SU-DHL-6 (cell line): ENCODE results near the gene FGF16.

Experiments used
- H2AFZ ChIP-seq: fragments of 200-600 bp; sonication (generic); 2 replicates; pipeline ENCODE4 v1.6.1; 2014; ENCODE audit warnings: low read depth, mild to moderate bottlenecking, moderate library complexity, mixed read lengths, antibody characterized with exemption, low read length; ENCODE audit not compliant: severe bottlenecking
- H3F3A ChIP-seq: fragments of 200-600 bp; shearing (Covaris generic); 2 replicates; pipeline ENCODE4 v1.6.0; 2016; ENCODE audit warnings: antibody characterized with exemption, mild to moderate bottlenecking; ENCODE audit not compliant: insufficient read depth
- H3K27ac ChIP-seq: fragments of 200-600 bp; sonication (generic); 2 replicates; pipeline ENCODE4 v1.5.1; 2016; ENCODE audit warnings: low read depth, mild to moderate bottlenecking, low read length, moderate library complexity, mixed read lengths
- H3K27me3 ChIP-seq: fragments of 200-600 bp; sonication (generic), shearing (Covaris generic); 2 replicates; pipeline ENCODE4 v1.6.0; 2014; ENCODE audit warnings: mild to moderate bottlenecking, low read length
- H3K36me3 ChIP-seq: fragments of 200-600 bp; sonication (generic); 2 replicates; pipeline ENCODE4 v1.6.1; 2014; ENCODE audit warnings: mild to moderate bottlenecking, low read length, mixed read lengths
- H3K4me2 ChIP-seq: fragments of 300-600, 200-600 bp; shearing (Covaris generic), sonication (generic); 2 replicates; pipeline ENCODE4 v1.6.0; 2014; ENCODE audit warnings: low read length, low read depth, mild to moderate bottlenecking; ENCODE audit not compliant: poor library complexity, severe bottlenecking
- H3K4me3 ChIP-seq: fragments of 200-600 bp; sonication (generic); 2 replicates; pipeline ENCODE4 v1.5.1; 2014; ENCODE audit warnings: antibody characterized with exemption, low read length, mild to moderate bottlenecking, mixed read lengths; ENCODE audit not compliant: insufficient read depth, poor library complexity, severe bottlenecking
- H3K79me2 ChIP-seq: fragments of 200-600 bp; sonication (generic); 2 replicates; pipeline ENCODE4 v1.6.1; 2014; ENCODE audit warnings: mild to moderate bottlenecking, low read length, moderate library complexity; ENCODE audit not compliant: insufficient read depth
- H3K9ac ChIP-seq: fragments of 200-600 bp; sonication (generic); 2 replicates; pipeline ENCODE4 v1.7.0; 2014; ENCODE audit warnings: mild to moderate bottlenecking, low read length
- H3K9me2 ChIP-seq: fragments of 200-600 bp; sonication (generic); replicated peaks from 2 replicates; pipeline ENCODE4 v1.6.1; 2014; ENCODE audit warnings: low read length; ENCODE audit not compliant: insufficient read depth
- H3K9me3 ChIP-seq: fragments of 200-600 bp; sonication (generic); 2 replicates; pipeline ENCODE4 v1.6.1; 2014; ENCODE audit warnings: low read length, mixed read lengths; ENCODE audit not compliant: insufficient read depth
- H4K20me1 ChIP-seq: fragments of 200-600 bp; sonication (generic); 2 replicates; pipeline ENCODE4 v1.6.1; 2014; ENCODE audit warnings: low read depth, mild to moderate bottlenecking, antibody characterized with exemption, low read length, moderate library complexity, mixed read lengths
- EZH2phosphoT487 ChIP-seq: fragments of 200-600 bp; sonication (generic), shearing (Covaris generic); conservative IDR thresholded peaks from 2 replicates; pipeline ENCODE4 v1.6.1; 2018; ENCODE audit warnings: mild to moderate bottlenecking, antibody characterized with exemption, low read length, moderate library complexity, mixed read lengths
- TF ChIP-seq, protein P1 (sequence below): fragments of 200-600 bp; sonication (generic); IDR thresholded peaks from one replicate; pipeline ENCODE4 v1.5.1; 2017; ENCODE audit warnings: antibody characterized with exemption, mild to moderate bottlenecking, low read length, moderate library complexity; ENCODE audit not compliant: insufficient read depth, poor library complexity, severe bottlenecking

The FGF16 gene

DNA sequence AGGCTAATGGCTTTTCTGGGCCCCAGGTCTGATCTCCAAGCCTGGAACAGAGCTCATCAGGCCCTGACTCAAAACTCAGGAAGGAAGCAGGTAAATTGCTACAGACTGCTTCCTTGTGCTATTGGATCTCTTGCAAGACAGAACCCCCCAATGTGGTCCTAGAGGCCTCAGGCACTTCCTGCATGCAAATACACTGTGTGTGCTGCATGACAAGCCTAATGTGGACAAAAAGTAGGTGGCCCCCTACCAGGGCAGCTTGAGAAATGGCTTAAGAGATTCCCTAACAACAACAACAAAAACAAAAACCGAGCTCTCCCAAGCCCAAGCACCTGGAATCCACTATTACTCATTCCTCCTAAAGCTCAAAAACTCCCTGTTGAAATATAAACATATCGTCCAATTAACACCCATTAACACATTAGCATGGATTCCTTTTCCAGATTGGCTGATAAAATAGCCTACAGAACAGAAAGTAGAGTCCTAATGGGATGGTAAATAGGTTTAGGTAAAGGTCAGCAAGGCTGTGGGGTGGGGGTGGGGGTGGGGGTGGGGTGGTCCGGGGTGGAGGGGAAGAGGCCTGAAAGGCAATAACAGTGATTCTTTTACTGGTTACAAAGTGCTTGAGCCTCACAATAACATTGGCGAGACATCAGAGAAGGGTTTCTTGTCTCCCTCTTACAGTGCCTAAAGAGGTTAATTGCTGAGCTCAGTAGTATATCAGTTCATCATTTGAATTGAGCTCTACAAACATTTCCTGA lies 24.1 kb upstream of the FGF16 start:
- Histone ChIP-seq H3K9ac (no peak overlapping the region), H3K9me2 (no peaks in the 10 kb centered on the region), H3K79me2 (no peaks in the 10 kb centered on the region), H3F3A (no peaks in the 10 kb centered on the region), H3K4me2 (peak overlapping the region; percentile 43), H4K20me1 (no peaks in the 10 kb centered on the region), H3K9me3 (no peaks in the 10 kb centered on the region), H3K27me3 (no peaks in the 10 kb centered on the region), H3K4me3 (no peak overlapping the region), H3K36me3 (no peaks in the 10 kb centered on the region), H3K27ac (peak overlapping the region; percentile 50), H2AFZ (no peak overlapping the region)
- TF ChIP-seq, protein P1, sequence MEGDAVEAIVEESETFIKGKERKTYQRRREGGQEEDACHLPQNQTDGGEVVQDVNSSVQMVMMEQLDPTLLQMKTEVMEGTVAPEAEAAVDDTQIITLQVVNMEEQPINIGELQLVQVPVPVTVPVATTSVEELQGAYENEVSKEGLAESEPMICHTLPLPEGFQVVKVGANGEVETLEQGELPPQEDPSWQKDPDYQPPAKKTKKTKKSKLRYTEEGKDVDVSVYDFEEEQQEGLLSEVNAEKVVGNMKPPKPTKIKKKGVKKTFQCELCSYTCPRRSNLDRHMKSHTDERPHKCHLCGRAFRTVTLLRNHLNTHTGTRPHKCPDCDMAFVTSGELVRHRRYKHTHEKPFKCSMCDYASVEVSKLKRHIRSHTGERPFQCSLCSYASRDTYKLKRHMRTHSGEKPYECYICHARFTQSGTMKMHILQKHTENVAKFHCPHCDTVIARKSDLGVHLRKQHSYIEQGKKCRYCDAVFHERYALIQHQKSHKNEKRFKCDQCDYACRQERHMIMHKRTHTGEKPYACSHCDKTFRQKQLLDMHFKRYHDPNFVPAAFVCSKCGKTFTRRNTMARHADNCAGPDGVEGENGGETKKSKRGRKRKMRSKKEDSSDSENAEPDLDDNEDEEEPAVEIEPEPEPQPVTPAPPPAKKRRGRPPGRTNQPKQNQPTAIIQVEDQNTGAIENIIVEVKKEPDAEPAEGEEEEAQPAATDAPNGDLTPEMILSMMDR, result no peak

- H3K27me3 ChIP-seq, result no peaks in the 10 kb centered on the region
- H3K9ac ChIP-seq, result no peak overlapping the region
- no peak for TF ChIP-seq EZH2phosphoT487
- TF ChIP-seq, protein P1, result no peak
- no peaks in the 10 kb centered on the region for H4K20me1 ChIP-seq
- H2AFZ ChIP-seq, result no peak overlapping the region
- H3K36me3 ChIP-seq, result no peaks in the 10 kb centered on the region
- H3K4me3 ChIP-seq, result no peak overlapping the region
- H3K9me3 ChIP-seq, result no peaks in the 10 kb centered on the region
- no peaks in the 10 kb centered on the region for H3K9me2 ChIP-seq
- no peak overlapping the region for H3K27ac ChIP-seq
- H3K4me2 ChIP-seq, result no peak overlapping the region
- no peaks in the 10 kb centered on the region for H3K79me2 ChIP-seq
- no peaks in the 10 kb centered on the region for H3F3A ChIP-seq
Observed at GRCh38 chrX:77426811-77427210, 20.4 kb upstream of the FGF16 start.

DNA sequence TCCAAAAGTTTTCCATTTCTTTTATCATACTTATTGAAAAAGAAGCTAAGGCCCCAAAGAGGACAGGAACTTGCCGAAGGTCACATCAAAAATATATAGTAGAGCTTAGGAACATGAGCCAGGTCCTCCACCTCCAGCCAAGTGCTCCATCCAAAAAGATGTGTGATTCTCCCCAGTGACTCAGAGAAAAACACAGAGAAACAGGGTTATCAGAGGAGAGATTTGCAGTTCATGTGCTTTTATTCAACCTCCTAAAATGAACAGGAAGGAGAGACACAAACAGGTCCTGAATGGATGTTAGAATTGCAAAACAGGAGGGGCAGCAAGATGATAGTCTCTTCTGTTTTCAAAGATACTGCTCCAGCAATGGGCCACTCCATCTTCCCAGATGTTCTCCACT lies 19.6 kb upstream of the FGF16 start:
- TF ChIP-seq, protein P1, result no peak
- no peak for TF ChIP-seq EZH2phosphoT487
- Histone ChIP-seq H4K20me1 (no peaks in the 10 kb centered on the region), H3K9me2 (no peaks in the 10 kb centered on the region), H3K9me3 (no peaks in the 10 kb centered on the region), H3K4me2 (no peak overlapping the region), H3K4me3 (no peak overlapping the region), H2AFZ (no peak overlapping the region), H3K27me3 (no peaks in the 10 kb centered on the region), H3K9ac (no peak overlapping the region), H3K79me2 (no peaks in the 10 kb centered on the region), H3F3A (no peaks in the 10 kb centered on the region), H3K27ac (no peak overlapping the region), H3K36me3 (no peaks in the 10 kb centered on the region)
